NCI-H1694 (cell line): ENCODE results near the gene LNX2.

Experiments
- DNase-seq: peaks from one replicate; lab custom pipeline; 2025; lab: John Stamatoyannopoulos, UW

Gene LNX2

GRCh38 chr13:27504868-27505194, 115.5 kb downstream of the LNX2 start:
- DNase-seq, result no peak

- DNase-seq, result no peak
These were observed 116.0 kb downstream of the LNX2 start for GRCh38 chr13:27504128-27504867.

- DNase-seq, result no peak
These were observed 119.4 kb downstream of the LNX2 start for GRCh38 chr13:27500806-27501534.

DNA sequence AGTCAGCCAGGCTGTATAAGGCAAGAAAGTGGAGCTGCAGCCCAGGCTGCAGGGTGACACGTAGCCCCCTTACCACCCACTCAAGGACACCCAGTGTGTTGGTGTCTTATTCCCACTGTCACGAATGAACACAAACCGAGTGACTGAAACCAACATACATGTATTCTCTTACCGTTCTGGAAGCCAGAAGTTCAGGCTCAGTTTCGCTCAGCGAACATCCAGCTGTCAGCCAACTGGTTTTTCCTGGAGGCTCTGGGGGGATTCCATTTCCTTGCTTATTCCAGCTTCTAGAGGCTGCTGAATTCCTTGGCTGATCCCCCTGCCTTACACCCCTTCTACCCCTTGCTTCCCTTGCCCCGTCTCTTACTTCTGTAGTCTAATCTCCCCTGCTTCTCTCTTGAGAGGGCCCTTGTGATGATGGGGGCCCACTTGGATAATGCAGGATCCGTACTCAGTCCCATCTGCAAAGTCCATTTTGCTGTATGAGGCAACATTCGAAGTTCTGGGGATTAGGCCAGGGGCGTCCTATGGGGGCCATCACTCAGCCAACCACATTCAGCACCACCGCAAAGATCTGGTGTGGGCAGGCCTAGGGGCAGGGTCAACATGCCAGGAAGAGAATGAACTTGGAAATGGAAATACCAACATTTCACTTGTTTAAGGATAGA, 122.6 kb downstream of the LNX2 start:
- DNase-seq, result no peak

DNA sequence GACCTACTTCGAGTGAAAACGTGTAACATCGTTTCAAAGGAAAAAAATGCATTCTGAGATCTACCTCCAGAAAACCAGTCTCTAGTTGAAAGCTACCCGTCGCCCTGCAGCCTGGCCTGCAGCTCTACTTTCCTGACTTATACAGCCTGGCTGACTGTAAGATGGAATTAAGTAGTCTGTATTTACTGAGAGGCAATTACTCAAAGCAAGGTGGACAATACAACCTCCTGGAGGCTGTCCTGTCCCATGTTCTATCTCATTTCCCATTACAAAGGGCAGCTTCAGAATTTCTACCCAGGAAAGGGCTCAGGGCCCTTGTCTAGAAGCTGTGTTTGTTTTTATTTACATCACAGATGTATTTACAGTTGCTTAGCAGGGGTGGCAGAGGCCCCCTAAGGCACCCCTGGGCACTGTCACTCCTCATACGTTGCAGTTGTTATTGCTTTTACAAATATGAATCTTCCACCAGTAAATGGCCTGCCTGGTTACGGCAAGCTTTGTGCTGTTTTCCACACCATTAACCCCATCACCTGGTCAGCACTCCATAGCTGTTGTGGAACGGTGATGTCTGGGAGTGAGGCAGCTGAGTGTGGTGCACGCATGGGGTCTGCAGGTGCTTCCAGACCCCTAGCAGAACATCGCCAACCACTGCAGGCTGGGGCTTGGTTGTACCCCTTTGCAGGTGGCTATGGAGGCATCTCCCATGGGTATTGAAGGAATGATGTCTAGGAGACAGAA, 123.6 kb downstream of the LNX2 start:
- DNase-seq, result no peak

- no peak for DNase-seq
These were observed 124.3 kb downstream of the LNX2 start for GRCh38 chr13:27496006-27496405.
